HUDEP-2 (cell line): ENCODE measurements around the gene TRAF3IP1.
"Not testable (repeated sequence)": the region's sequence is repeated elsewhere in the genome, so short reads cannot be mapped to it uniquely, and the experiment has no call there.

Experiments
- DNase-seq, 76 experiments: peaks; one replicate each; lab custom pipeline; 2025; ENCODE audit not compliant: unreplicated experiment in 76 of 76; lab: John Stamatoyannopoulos, UW

The TRAF3IP1 gene

GRCh38 chr2:238372277-238372676, 52.0 kb downstream of the TRAF3IP1 start:
- not testable (repeated sequence) for DNase-seq

- DNase-seq, result no peak
Observed at GRCh38 chr2:238376884-238377391, 56.6 kb downstream of the TRAF3IP1 start.

DNA sequence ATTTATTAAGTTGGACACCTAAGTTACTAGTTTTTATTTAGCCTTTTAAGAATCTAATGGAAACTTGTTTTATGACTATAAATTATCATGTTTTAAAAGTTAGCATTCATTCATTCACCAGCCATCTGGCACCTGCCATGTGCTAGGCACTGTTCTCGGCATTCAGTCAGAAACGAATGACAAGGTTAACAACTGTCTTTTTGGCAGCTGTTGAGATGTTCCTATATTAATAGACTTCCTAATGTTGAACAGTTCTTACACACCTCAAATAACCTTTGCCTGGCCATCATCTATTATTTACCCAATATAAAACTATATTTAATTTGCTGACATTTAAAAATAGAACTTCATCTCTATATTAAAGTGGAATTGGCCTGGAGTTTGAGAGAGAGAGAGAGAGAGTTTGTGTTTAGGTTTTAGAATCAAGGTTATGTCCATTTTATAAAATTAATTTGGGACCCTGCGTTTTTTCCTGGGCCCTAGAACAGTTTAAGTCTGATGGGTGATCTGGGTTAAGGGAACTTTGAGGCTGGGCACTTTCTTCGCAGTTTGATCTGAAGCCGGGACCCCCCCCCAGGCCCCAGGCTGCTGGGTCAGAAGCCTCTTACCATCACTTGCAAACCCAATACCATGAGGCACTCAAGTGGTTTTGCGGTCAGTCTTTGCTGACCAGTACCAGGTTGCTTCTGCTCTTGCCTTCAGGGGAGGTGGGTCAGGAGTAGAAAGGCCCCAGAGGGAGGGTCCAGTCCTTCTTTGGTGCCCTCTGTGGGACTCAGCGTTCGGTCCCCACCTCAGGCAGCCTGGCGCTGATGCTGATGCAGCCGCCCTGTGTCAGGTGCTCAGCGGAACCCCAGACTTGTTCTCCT, 58.1 kb downstream of the TRAF3IP1 start:
- DNase-seq, result no peak

DNA sequence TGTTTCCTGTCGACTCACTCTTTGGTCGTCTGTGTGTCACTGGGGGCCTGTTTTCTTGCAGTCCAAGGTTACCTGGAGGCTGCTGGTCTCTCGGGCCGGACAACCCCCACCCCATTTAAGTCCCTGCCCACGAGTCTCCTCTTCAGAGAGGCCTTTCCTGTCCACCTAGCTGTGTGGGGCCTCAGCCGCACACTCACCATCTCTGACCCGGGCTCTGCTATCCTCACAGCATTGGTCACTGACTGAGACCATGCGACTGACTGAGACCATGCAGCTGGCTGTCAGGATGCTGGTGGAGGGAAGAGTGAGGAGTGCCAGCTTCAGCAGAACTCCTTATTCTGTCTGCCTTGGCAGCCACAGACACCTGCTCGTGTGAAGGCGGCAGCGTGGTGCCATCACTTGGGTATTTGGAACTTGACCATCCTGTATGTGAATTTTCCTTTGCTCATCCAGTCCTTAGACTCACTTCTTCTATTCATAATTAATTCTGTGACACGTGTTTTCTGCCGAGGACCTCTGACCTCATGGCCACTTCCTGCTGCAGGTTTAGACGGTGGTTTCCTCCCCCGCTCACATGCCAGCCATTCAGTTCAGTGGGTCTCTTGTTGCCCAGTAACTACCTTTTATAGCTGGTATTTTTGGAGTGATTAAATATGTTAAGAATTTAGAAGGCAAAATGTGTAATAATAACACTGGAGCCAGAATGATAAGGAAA, 58.9 kb downstream of the TRAF3IP1 start:
- peak in 1 of 76 experiments; percentile 5 for DNase-seq

GRCh38 chr2:238380336-238380735, 60.0 kb downstream of the TRAF3IP1 start:
- no peak for DNase-seq

DNA sequence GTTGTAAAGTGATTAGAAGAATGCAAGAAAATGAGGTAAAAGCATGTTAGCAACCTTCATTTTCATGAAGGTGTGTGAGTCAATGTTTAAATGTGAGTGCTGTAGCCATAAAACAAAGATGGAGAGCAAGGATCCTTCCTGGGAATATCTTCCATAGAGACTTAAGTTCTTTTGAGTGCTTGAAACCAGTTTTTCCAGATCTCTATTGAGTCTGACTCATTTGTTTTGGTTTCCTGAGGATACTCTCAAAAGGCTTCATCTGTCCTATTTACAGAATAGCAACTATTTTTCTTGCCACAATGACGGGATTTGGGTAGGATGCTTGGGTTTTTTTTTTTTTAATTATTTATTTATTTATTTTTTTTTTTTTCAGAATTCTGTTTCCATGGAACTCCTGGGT, 60.5 kb downstream of the TRAF3IP1 start:
- no peak for DNase-seq

DNA sequence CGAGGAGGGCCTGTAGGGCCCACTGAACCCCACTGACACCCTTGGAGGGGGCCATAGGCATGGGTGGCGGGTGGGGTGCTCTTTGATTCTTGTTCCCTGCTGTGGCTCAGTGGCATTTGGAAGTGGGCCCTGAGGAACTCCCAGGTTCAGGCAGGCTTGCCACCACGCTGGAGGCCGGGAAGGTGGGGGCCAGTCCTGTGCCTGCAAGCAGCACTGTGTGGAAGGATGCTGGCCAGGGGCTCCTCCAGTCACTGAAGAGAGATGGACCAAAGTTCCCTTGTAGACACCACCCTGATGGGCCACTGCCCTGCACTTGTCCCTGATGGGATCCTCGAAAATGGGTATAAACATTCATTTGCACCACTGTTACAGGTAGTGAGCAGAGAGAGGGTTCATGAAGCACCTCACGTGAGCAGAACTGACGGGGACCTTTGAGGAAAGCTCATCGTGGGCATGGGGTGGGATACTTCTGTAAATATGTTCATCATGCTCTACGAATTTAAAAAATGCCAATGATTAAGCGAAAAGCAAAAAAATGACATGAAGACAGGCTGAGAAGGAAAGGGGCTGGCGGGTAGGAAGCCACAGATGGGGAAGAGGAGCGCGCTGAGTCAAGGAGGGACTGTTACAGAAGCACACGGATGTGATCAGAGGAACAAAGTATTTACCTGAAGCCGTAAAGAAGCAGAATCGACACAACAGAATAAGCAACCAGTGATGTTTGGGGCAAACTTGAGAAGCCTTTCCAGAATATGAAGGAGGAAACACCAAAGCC, 61.2 kb downstream of the TRAF3IP1 start:
- DNase-seq, result no peak

- no peak for DNase-seq
Observed at GRCh38 chr2:238382381-238382781, 62.1 kb downstream of the TRAF3IP1 start.

- DNase-seq, result no peak
Observed at GRCh38 chr2:238383135-238383534, 62.8 kb downstream of the TRAF3IP1 start.

DNA sequence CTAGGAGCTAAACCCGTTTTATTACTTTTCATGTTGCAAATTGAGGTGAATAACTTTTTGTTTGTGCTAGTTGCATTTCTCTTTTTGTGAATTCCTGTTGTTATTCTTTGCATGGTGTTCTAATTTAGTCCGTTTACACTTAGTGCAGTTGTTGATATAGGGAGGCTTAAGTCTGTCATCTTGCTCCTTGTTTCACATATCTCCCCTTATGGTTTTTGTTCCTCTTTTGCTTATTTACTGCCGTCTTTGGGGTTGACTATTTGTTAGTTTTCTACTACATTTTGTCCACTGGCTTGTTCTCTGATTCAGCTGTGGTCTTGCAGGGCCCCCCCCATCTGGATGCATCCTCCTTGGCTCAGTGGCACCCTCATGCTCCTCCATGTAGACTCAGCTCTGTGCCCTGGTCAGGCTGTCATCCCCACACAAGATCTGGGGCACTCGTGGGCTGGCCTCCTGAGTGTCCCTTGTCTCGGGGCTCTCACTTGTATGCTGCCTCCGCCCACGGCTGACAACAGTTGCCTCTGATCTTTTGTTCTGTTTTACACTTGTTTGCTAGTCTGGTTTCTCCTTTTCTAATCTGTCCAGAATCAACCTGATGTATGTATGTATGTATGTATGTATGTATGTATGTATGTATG, 63.5 kb downstream of the TRAF3IP1 start:
- no peak for DNase-seq

- DNase-seq, result peak in 4 of 76 experiments; percentile 2 to 32 (median 10)
Observed at GRCh38 chr2:238387332-238387731, 67.0 kb downstream of the TRAF3IP1 start.

GRCh38 chr2:238388794-238389193, 68.5 kb downstream of the TRAF3IP1 start:
- no peak for DNase-seq

GRCh38 chr2:238389988-238390589, 69.8 kb downstream of the TRAF3IP1 start:
- DNase-seq, result no peak

- no peak for DNase-seq
Observed at GRCh38 chr2:238391042-238391689, 70.8 kb downstream of the TRAF3IP1 start.

- no peak for DNase-seq
Observed at GRCh38 chr2:238396663-238397062, 76.3 kb downstream of the TRAF3IP1 start.

DNA sequence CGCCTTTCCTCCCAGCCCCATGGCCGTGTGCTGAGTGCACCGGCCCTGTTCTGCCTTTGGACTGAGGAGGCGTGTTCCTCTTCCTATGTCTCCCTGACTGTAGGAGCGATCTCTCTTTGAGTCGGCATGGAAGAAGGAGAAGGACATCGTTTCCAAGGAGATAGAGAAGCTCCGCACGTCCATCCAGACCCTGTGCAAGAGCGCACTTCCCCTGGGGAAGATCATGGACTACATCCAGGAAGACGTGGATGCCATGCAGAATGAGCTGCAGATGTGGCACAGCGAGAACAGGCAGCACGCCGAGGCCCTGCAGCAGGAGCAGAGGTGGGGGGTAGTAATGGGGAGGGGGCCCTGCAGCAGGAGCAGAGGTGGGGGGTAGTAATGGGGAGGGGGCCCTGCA, 77.0 kb downstream of the TRAF3IP1 start:
- no peak for DNase-seq

- no peak for DNase-seq
Observed at GRCh38 chr2:238398577-238398976, 78.3 kb downstream of the TRAF3IP1 start.

GRCh38 chr2:238399094-238399493, 78.8 kb downstream of the TRAF3IP1 start:
- no peak for DNase-seq

- DNase-seq, result no peak
Observed at GRCh38 chr2:238401551-238401950, 81.2 kb downstream of the TRAF3IP1 start.
